Colon (tissue), 2 donors: ENCODE measurements around the gene GARRE1.

Experiments
- FAIRE-seq: peaks from 2 replicates; lab custom pipeline; 2012; peaks lifted over from hg19 to GRCh38; lab: Jason Lieb, UNC
- donor health status: control.
- donor health status: control.

The GARRE1 gene

GRCh38 chr19:34295103-34295502 is 40.7 kb downstream of the GARRE1 start:
- FAIRE-seq: no peak

GRCh38 chr19:34298891-34299520 is 44.7 kb downstream of the GARRE1 start:
- peak; percentile 64 for FAIRE-seq

GRCh38 chr19:34299576-34299975 is 45.2 kb downstream of the GARRE1 start:
- FAIRE-seq: no peak

- no peak for FAIRE-seq
These were observed 46.0 kb downstream of the GARRE1 start for GRCh38 chr19:34300380-34300779.

GRCh38 chr19:34300962-34301361 is 46.6 kb downstream of the GARRE1 start:
- no peak for FAIRE-seq
